GOT3 (cell line): ENCODE results near the gene ID4.

ENCODE experiments used
- DNase-seq: peaks from one replicate; lab custom pipeline; 2025; ENCODE audit warnings: mixed read lengths; lab: John Stamatoyannopoulos, UW

The ID4 gene

GRCh38 chr6:19836799-19837510 lies at the start of gene ID4:
ID4 (plus strand) TSS chr6:19837370; CDS start chr6:19837755, 385 bp downstream.
- DNase-seq, result no peak

GRCh38 chr6:19788686-19789085 lies 48.5 kb upstream of the ID4 start:
- no peak for DNase-seq

- DNase-seq, result no peak
Measured at GRCh38 chr6:19789100-19789803, 47.9 kb upstream of the ID4 start.

GRCh38 chr6:19791267-19791666 lies 45.9 kb upstream of the ID4 start:
- DNase-seq, result no peak

GRCh38 chr6:19795211-19795610 lies 42.0 kb upstream of the ID4 start:
- no peak for DNase-seq

GRCh38 chr6:19796452-19796851 lies 40.7 kb upstream of the ID4 start:
- no peak for DNase-seq

- DNase-seq, result no peak
Measured at GRCh38 chr6:19798362-19798761, 38.8 kb upstream of the ID4 start.

GRCh38 chr6:19802656-19803055 lies 34.5 kb upstream of the ID4 start:
- DNase-seq, result no peak

GRCh38 chr6:19803331-19804204 lies 33.6 kb upstream of the ID4 start:
- DNase-seq, result no peak

- peak; percentile 92 for DNase-seq
Measured at GRCh38 chr6:19804205-19805128, 32.7 kb upstream of the ID4 start.

- no peak for DNase-seq
Measured at GRCh38 chr6:19805129-19805481, 32.1 kb upstream of the ID4 start.

- no peak for DNase-seq
Measured at GRCh38 chr6:19806971-19807396, 30.2 kb upstream of the ID4 start.

- DNase-seq, result no peak
Measured at GRCh38 chr6:19811397-19812079, 25.6 kb upstream of the ID4 start.

GRCh38 chr6:19812512-19813119 lies 24.6 kb upstream of the ID4 start:
- no peak for DNase-seq

- DNase-seq, result no peak
Measured at GRCh38 chr6:19818805-19819204, 18.4 kb upstream of the ID4 start.

- no peak for DNase-seq
Measured at GRCh38 chr6:19824058-19824807, 12.9 kb upstream of the ID4 start.

GRCh38 chr6:19827247-19827646 lies 9.9 kb upstream of the ID4 start:
- DNase-seq, result no peak

- DNase-seq, result no peak
Measured at GRCh38 chr6:19827903-19828302, 9.3 kb upstream of the ID4 start.

GRCh38 chr6:19830171-19830570 lies 7.0 kb upstream of the ID4 start:
- DNase-seq, result no peak

GRCh38 chr6:19831358-19831757 lies 5.8 kb upstream of the ID4 start:
- no peak for DNase-seq
